Colon (tissue), 2 donors: Measurements from ENCODE around the gene TAGLN2.

Experiments
- FAIRE-seq: peaks from 2 replicates; lab custom pipeline; 2012; peaks lifted over from hg19 to GRCh38; lab: Jason Lieb, UNC
- donor health status: control.
- donor health status: control.

TAGLN2 gene

DNA sequence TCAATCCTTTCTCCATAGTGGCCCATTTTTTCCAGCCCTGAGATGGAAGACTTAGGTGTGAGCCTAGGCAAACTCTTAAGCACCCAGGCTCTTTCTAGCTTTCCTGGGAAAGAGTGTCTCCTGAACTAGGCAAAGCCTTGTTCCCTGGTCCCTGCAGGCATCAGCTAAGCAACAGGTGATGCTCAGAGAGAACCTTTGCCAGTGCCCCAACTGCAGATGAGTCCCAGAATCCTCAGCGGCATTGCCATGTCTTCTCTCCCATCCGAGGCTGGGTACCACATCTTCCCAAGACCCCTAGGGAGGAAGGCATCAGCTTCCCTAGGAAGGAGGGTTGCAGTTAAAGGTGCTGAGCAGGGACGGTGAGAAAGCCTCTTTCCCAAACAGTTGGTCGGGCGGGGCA is 54.6 kb downstream of the TAGLN2 start:
- FAIRE-seq: no peak

DNA sequence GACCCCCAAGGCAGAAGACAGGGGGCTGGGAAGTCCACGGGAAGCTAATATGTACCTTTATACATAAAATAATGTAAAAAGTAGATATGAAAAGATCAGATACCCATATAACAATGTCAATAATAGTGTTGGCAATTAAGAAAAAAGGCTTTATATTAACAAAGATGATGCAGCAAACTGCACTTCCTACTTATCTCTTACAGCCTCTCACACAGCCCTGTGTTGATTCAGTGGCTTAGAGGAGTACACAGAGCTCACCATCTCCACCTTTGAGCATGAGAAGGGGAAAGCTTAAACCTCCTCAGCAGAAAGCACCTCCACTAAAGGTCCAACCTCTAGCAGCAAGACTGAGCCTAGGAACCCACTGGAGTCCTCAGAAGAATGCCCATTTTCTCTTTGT is 55.7 kb downstream of the TAGLN2 start:
- FAIRE-seq: no peak

DNA sequence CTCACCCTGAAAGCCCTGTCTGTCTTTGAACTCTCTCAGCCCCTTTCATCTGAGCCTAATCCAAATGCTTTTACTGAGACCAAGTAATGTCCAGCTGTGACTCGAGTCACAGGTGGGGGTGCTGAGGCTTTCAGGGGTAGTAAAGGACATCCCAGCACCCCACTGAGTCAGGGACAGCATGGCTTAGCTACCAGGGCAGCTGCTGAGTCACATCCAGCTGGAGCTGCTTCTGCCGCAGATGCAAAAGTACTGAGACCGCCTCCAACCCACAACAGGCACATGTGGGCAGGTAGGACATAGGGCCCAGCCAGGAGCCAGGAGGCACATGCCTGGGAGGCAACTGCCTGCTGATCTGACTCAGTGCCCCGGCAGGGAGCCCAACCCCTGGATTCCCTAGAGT is 56.1 kb downstream of the TAGLN2 start:
- FAIRE-seq: no peak

DNA sequence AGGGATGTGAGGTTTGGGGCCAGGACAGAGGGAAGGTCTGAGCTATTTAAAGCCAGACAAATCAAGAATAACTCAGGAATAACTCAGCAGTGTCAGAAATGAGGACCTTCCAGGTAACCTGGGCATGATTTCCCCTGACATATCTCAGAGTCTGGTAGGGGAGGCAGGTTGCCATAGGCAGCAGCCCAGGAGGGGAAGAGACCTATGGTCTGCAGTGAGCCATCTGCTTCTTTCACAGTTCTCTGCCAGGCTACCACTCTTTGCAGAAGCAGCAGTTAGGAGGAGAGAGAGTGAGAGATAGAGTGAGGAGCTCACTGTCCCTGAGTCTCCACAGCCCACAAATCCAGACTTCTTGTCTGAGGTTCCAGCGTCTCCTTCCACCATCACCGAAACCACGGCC is 56.5 kb downstream of the TAGLN2 start:
- FAIRE-seq: no peak
